Measurements from ENCODE around the gene FMN2.
A peak's percentile ranks its signal among the peaks of the same experiment; 100 is the strongest.

The FMN2 gene

GRCh38 chr1:240496356-240496755, 404.7 kb downstream of the FMN2 start:
- no peak for TF ChIP-seq POU6F1 (CRISPR knock-in tag; IDR thresholded peaks at IDR 0.05; ENCODE audit: borderline replicate concordance, low read depth)
- TF ChIP-seq PPARA (CRISPR knock-in tag; IDR thresholded peaks at IDR 0.05; ENCODE audit: borderline replicate concordance), result no peak
- TF ChIP-seq TOX (CRISPR knock-in tag; IDR thresholded peaks at IDR 0.05; ENCODE audit: borderline replicate concordance), result no peak
- no peak for TF ChIP-seq SNAI2 (CRISPR knock-in tag; IDR thresholded peaks at IDR 0.05)
- TF ChIP-seq GLIS3 (CRISPR knock-in tag; IDR thresholded peaks at IDR 0.05), result no peak
- TF ChIP-seq TCF4 (CRISPR knock-in tag; IDR thresholded peaks at IDR 0.05; ENCODE audit: borderline replicate concordance), result no peak
- no peak for TF ChIP-seq OSR1 (CRISPR knock-in tag; IDR thresholded peaks at IDR 0.05)
- ATAC-seq, result no peak

- no peak for ATAC-seq
- TF ChIP-seq PPARA (CRISPR knock-in tag; IDR thresholded peaks at IDR 0.05; ENCODE audit: borderline replicate concordance) (no peak), CREB5 (CRISPR knock-in tag; IDR thresholded peaks at IDR 0.05; ENCODE audit: low read depth) (no peak), ESRRG (CRISPR knock-in tag; IDR thresholded peaks at IDR 0.05) (no peak), CSRNP3 (CRISPR knock-in tag; IDR thresholded peaks at IDR 0.05) (no peak), PATZ1 (CRISPR knock-in tag; IDR thresholded peaks at IDR 0.05; ENCODE audit: borderline replicate concordance) (no peak), TOX (CRISPR knock-in tag; IDR thresholded peaks at IDR 0.05; ENCODE audit: borderline replicate concordance) (no peak), TSHZ2 (CRISPR knock-in tag; IDR thresholded peaks at IDR 0.05) (no peak), OSR1 (CRISPR knock-in tag; IDR thresholded peaks at IDR 0.05) (no peak), ZNF8 (CRISPR knock-in tag; IDR thresholded peaks at IDR 0.05) (no peak), TCF4 (CRISPR knock-in tag; IDR thresholded peaks at IDR 0.05; ENCODE audit: borderline replicate concordance) (no peak), RARB (CRISPR knock-in tag; IDR thresholded peaks at IDR 0.05) (no peak), ZNF565 (CRISPR knock-in tag; conservative IDR thresholded peaks at IDR 0.05; ENCODE audit: low read depth) (no peak), ZFP3 (CRISPR knock-in tag; IDR thresholded peaks at IDR 0.05) (no peak), ISL1 (CRISPR knock-in tag; IDR thresholded peaks at IDR 0.05) (no peak)
Measured at GRCh38 chr1:240496941-240497340, 405.3 kb downstream of the FMN2 start.

GRCh38 chr1:240497908-240498307, 406.2 kb downstream of the FMN2 start:
- TF ChIP-seq SNAI2 (CRISPR knock-in tag; IDR thresholded peaks at IDR 0.05) (no peak), TSHZ2 (CRISPR knock-in tag; IDR thresholded peaks at IDR 0.05) (peak; percentile 43; the same call in 1 of the 2 replicates), ZNF8 (CRISPR knock-in tag; IDR thresholded peaks at IDR 0.05) (no peak), ARNTL (CRISPR knock-in tag; IDR thresholded peaks at IDR 0.05; ENCODE audit: borderline replicate concordance, low read depth) (no peak), ESRRG (CRISPR knock-in tag; IDR thresholded peaks at IDR 0.05) (no peak)
- peak; percentile 35 for ATAC-seq
